Lower lobe of right lung (tissue), 2 donors: ENCODE data around the gene GTF2H3. TPM values are rescaled to one million over a fixed set of nuclear protein-coding genes. Genes with fewer than 3 reads are reported as not detected.

Source experiments
- ATAC-seq, 2 donors: fragments of 200-7000 bp; cut with Tn5 transposase; one replicate each; pipeline ENCODE4 v1.9.1; 2020 to 2022; ENCODE audit warnings: mild to moderate bottlenecking in 2 of 2, moderate library complexity in 2 of 2
- DNase-seq: peaks from one replicate; pipeline ENCODE4 v3.0.0-alpha.2; 2020
- H3K27ac ChIP-seq: fragments of 200-600 bp; one replicate; pipeline ENCODE4 v1.8.0; 2022
- H3K27me3 ChIP-seq: fragments of 200-600 bp; one replicate; pipeline ENCODE4 v1.8.0; 2022; ENCODE audit warnings: low read depth
- H3K36me3 ChIP-seq: fragments of 200-600 bp; one replicate; pipeline ENCODE4 v1.8.0; 2022; ENCODE audit warnings: mild to moderate bottlenecking
- H3K4me1 ChIP-seq: fragments of 200-600 bp; one replicate; pipeline ENCODE4 v1.8.0; 2022
- H3K4me3 ChIP-seq: fragments of 200-600 bp; one replicate; pipeline ENCODE4 v1.8.0; 2022; ENCODE audit warnings: mild to moderate bottlenecking
- H3K9me3 ChIP-seq: fragments of 200-600 bp; one replicate; pipeline ENCODE4 v1.8.0; 2022
- intact Hi-C: fragments of 100-400 bp; cut with DNase I; formaldehyde crosslinking; loops from one replicate; pipeline ENCODE4 v1.11.0; 2022
- total RNA-seq: library from RNA; stranded (reverse); fragmentation: NEBNext Ultra II Directional; extraction: Animal tissue kit (Norgen Biotek cat#: 25700); gene quantifications from one replicate; pipeline ENCODE4 v1.2.1, GENCODE V29; 2021
- TF ChIP-seq, protein P1 (sequence below): fragments of 200-600 bp; IDR thresholded peaks from one replicate; pipeline ENCODE4 v1.8.0; 2022; ENCODE audit warnings: antibody characterized with exemption, mild to moderate bottlenecking
- donor health status: DM: no; HTN: yes; CAD: no; lungs with severe emphysema.

The GTF2H3 gene
- total RNA-seq, 1 donor from 2014 or later = 25.5 TPM

DNA sequence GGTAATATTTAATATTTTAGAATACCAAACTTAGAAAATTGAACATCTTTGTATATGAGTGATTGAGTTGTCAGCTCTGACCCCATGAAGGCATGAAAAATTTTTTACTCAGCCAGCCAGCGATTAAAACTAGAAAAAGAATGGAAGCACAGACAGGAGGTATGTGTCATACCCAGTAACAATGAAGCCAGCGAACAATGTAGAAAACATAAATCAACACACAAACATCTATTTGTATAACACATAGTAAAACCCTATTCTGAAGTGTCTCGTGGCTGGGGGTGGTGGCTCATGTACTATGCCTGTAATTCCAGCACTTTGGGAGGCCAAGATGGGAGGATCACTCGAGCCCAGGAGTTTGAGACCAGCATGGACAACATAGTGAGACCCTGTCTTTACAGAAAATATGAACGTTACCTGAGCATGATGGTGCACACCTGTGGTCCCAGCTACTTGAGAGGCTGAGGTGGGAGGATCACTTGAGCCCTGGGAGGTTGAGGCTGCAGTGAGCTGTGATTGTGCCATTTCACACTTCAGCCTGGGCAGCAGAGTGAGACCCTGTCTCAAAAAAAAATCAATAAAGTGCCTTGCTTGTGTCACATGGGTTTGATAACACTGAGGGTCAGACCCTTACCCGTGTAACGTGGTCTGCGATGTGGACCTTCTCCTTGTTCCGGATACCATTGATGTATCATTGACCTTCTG lies 43.1 kb downstream of the GTF2H3 start:
- ATAC-seq = no peak

DNA sequence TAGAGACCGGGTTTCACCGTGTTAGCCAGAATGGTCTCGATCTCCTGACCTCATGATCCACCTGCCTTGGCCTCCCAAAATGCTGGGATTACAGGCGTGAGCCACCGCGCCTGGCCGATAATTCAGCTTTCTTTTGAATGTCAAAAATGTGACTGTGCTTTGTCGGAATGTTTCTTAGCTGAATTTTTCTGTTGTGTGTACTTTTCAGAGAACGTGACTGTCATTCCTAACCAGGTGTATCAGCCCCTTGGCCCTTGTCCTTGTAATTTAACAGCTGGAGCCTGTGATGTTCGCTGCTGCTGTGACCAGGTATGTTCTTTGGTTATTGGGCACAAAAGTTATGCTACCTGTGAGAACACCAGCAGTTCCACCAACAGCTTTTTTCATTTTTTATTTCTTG lies 45.4 kb downstream of the GTF2H3 start:
- DNase-seq (no peak), ATAC-seq (no peak)
- H3K4me3 ChIP-seq = no peak overlapping the region
- intact Hi-C loops = no loop called here
- H3K27me3 ChIP-seq = no peaks in the 10 kb centered on the region
- no peak overlapping the region for H3K27ac ChIP-seq
- TF ChIP-seq, protein P1, sequence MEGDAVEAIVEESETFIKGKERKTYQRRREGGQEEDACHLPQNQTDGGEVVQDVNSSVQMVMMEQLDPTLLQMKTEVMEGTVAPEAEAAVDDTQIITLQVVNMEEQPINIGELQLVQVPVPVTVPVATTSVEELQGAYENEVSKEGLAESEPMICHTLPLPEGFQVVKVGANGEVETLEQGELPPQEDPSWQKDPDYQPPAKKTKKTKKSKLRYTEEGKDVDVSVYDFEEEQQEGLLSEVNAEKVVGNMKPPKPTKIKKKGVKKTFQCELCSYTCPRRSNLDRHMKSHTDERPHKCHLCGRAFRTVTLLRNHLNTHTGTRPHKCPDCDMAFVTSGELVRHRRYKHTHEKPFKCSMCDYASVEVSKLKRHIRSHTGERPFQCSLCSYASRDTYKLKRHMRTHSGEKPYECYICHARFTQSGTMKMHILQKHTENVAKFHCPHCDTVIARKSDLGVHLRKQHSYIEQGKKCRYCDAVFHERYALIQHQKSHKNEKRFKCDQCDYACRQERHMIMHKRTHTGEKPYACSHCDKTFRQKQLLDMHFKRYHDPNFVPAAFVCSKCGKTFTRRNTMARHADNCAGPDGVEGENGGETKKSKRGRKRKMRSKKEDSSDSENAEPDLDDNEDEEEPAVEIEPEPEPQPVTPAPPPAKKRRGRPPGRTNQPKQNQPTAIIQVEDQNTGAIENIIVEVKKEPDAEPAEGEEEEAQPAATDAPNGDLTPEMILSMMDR = no peak
- H3K9me3 ChIP-seq = no peaks in the 10 kb centered on the region
- peaks cover 65% of the 10 kb centered on the region for H3K36me3 ChIP-seq
- H3K4me1 ChIP-seq = no peaks in the 10 kb centered on the region

More for the DNA sequence above, 43.1 kb downstream of the GTF2H3 start:
- Histone ChIP-seq H3K9me3 (no peaks in the 10 kb centered on the region), H3K27me3 (no peaks in the 10 kb centered on the region), H3K4me1 (peaks cover 5% of the 10 kb centered on the region), H3K27ac (no peak overlapping the region), H3K4me3 (no peak overlapping the region), H3K36me3 (peaks cover 57% of the 10 kb centered on the region)
- no peak for DNase-seq
- intact Hi-C loops = no loop called here
- TF ChIP-seq, protein P1 = no peak

DNA sequence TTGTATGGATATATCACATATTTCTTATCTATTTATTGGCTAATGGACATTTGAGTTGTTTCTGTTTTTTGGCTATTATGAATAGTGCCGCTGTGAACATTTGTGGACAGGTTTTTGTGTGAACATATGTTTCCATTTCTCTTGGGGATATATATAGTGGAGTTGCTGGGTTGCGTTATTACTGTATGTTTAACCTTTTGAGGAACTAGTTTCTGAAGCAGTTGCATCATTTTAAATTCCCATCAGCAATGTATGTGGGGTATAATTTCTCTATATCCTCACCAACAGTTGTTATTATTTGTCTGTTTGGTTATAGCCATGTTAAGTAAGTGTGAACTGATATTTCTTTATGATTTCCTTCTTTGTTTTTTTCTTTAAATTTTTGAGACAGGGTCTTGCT lies 48.0 kb downstream of the GTF2H3 start:
- Histone ChIP-seq H3K36me3 (peaks cover 63% of the 10 kb centered on the region), H3K4me3 (no peak overlapping the region), H3K27ac (no peak overlapping the region), H3K9me3 (no peaks in the 10 kb centered on the region), H3K4me1 (no peaks in the 10 kb centered on the region), H3K27me3 (no peaks in the 10 kb centered on the region)
- ATAC-seq (no peak), DNase-seq (no peak)
- TF ChIP-seq, protein P1 = no peak
- intact Hi-C loops = no loop called here

DNA sequence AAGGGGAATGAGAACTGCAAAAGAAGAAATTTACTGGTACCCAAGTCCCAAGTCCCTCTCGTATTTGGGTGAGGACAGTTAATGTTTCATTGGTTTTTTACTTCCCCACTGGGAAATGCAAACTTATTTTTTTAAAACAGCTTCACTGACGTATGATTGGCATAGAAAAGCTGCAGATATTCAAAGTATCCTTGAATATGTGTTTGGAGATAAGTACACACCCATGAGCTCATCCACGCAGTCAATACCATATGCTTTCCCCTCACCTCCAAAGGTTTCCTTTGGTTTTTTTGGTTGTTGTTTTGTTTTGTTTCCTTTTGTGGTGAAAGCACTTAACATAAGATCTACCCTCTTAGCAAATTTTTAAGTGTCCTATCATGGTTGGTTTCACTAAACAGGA lies 50.3 kb downstream of the GTF2H3 start:
- ATAC-seq (no peak), DNase-seq (no peak)
- intact Hi-C loops = no loop called here
- Histone ChIP-seq H3K4me1 (no peaks in the 10 kb centered on the region), H3K36me3 (peaks cover 71% of the 10 kb centered on the region), H3K27ac (no peak overlapping the region), H3K9me3 (no peaks in the 10 kb centered on the region), H3K27me3 (no peaks in the 10 kb centered on the region), H3K4me3 (no peak overlapping the region)
- TF ChIP-seq, protein P1 = no peak

DNA sequence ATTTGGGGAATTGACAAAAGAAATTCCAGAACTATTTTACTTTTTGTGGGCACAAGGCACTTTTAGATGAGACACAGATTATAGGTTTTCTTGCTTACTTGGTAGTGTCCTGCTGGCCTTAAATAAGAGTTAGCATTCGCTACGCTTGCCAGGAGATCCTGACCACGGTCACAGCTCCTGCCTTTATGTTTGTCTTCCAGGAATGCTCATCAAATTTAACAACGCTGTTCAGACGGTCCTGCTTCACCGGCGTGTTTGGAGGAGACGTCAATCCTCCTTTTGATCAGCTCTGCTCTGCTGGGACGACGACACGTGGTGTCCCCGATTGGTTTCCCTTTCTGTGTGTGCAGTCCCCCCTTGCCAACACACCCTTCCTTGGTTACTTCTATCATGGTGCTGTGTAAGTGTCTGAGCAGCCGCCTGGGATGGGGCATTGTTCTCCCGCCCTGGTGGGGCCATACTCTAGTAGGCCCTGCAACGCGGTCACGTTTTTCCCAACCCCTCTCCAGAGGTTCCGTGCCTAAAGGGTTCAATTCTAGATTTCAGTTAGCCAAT lies 53.1 kb downstream of the GTF2H3 start:
- H3K9me3 ChIP-seq = no peaks in the 10 kb centered on the region
- TF ChIP-seq, protein P1 = no peak
- intact Hi-C loops = no loop called here
- H3K4me3 ChIP-seq = no peak overlapping the region
- peaks cover 77% of the 10 kb centered on the region for H3K36me3 ChIP-seq
- no peak overlapping the region for H3K27ac ChIP-seq
- no peaks in the 10 kb centered on the region for H3K27me3 ChIP-seq
- H3K4me1 ChIP-seq = no peaks in the 10 kb centered on the region
- ATAC-seq = no peak
- no peak for DNase-seq
